GM21576 (cell line): Measurements from ENCODE around the gene NHS.
"Not testable (repeated sequence)": the region's sequence is repeated elsewhere in the genome, so short reads cannot be mapped to it uniquely, and the experiment has no call there.

Experiments used
- ATAC-seq: cut with Tn5 transposase; IDR thresholded peaks from one replicate; pipeline ENCODE4 v1.9.1; 2021; ENCODE audit warnings: mild to moderate bottlenecking, moderate library complexity; ENCODE audit not compliant: unreplicated experiment

Gene NHS

GRCh38 chrX:17542123-17542522, 167.1 kb downstream of the NHS start:
- no peak for ATAC-seq

GRCh38 chrX:17544821-17545220, 169.8 kb downstream of the NHS start:
- ATAC-seq = no peak

- no peak for ATAC-seq
These were observed 171.4 kb downstream of the NHS start for GRCh38 chrX:17546356-17546755.

- ATAC-seq = peak; percentile 65
These were observed 172.7 kb downstream of the NHS start for GRCh38 chrX:17547658-17548057.

- ATAC-seq = no peak
These were observed 174.2 kb downstream of the NHS start for GRCh38 chrX:17549107-17549651.

- no peak for ATAC-seq
These were observed 175.0 kb downstream of the NHS start for GRCh38 chrX:17550011-17550410.

GRCh38 chrX:17552044-17552650, 177.1 kb downstream of the NHS start:
- ATAC-seq = no peak

GRCh38 chrX:17553469-17553868, 178.5 kb downstream of the NHS start:
- no peak for ATAC-seq

- no peak for ATAC-seq
These were observed 179.0 kb downstream of the NHS start for GRCh38 chrX:17553961-17554482.

- ATAC-seq = no peak
These were observed 179.9 kb downstream of the NHS start for GRCh38 chrX:17554914-17555313.

GRCh38 chrX:17555846-17556245, 180.8 kb downstream of the NHS start:
- ATAC-seq = no peak

GRCh38 chrX:17559728-17560379, 184.9 kb downstream of the NHS start:
- no peak for ATAC-seq

GRCh38 chrX:17560385-17560784, 185.4 kb downstream of the NHS start:
- ATAC-seq = no peak

GRCh38 chrX:17563076-17563475, 188.1 kb downstream of the NHS start:
- no peak for ATAC-seq

GRCh38 chrX:17563515-17563914, 188.5 kb downstream of the NHS start:
- ATAC-seq = no peak

GRCh38 chrX:17564689-17565409, 189.8 kb downstream of the NHS start:
- no peak for ATAC-seq

- no peak for ATAC-seq
These were observed 191.7 kb downstream of the NHS start for GRCh38 chrX:17566740-17567139.

- no peak for ATAC-seq
These were observed 192.2 kb downstream of the NHS start for GRCh38 chrX:17567187-17567586.

GRCh38 chrX:17567821-17568220, 192.8 kb downstream of the NHS start:
- no peak for ATAC-seq

GRCh38 chrX:17568804-17569203, 193.8 kb downstream of the NHS start:
- not testable (repeated sequence) for ATAC-seq

- ATAC-seq = no peak
These were observed 204.0 kb downstream of the NHS start for GRCh38 chrX:17579026-17579425.
